ENCODE data around the gene TMEM178B. TPM values are rescaled to one million over a fixed set of nuclear protein-coding genes. Genes with fewer than 3 reads are reported as not detected.

TMEM178B gene
- total and polyA plus RNA-seq, 8 donors, result 0.42 to 3.0 (median 2.1) TPM

DNA sequence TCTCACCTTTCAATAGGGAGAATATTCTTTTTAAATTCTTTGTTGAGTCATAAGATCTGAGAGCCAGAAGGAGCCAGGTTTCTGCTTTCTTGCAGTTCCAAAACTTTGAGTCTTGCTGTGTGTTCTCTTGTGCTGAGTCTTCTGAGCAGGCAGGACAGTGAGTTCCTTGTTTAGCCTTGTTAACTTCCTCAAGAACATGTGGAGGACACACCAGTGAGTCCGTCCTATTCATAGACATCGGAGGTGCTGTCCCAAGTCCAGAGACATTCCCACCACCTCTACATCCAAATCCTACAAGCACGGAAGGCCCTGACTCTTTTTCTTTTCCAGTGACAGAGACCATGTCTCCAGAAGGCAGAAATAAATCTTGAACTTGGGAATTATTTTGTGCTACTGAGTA is 342.1 kb downstream of the TMEM178B start:
- Histone ChIP-seq H3K36me3 (no peaks in the 10 kb centered on the region), H3K27me3 (no peaks in the 10 kb centered on the region), H3K27ac (no peak overlapping the region), H3K4me1 (no peaks in the 10 kb centered on the region), H3K4me3 (no peak overlapping the region), H3K9me3 (no peaks in the 10 kb centered on the region)
- ATAC-seq (no peak), FAIRE-seq (no peak), DNase-seq (no peak)
- TF ChIP-seq, protein P1, sequence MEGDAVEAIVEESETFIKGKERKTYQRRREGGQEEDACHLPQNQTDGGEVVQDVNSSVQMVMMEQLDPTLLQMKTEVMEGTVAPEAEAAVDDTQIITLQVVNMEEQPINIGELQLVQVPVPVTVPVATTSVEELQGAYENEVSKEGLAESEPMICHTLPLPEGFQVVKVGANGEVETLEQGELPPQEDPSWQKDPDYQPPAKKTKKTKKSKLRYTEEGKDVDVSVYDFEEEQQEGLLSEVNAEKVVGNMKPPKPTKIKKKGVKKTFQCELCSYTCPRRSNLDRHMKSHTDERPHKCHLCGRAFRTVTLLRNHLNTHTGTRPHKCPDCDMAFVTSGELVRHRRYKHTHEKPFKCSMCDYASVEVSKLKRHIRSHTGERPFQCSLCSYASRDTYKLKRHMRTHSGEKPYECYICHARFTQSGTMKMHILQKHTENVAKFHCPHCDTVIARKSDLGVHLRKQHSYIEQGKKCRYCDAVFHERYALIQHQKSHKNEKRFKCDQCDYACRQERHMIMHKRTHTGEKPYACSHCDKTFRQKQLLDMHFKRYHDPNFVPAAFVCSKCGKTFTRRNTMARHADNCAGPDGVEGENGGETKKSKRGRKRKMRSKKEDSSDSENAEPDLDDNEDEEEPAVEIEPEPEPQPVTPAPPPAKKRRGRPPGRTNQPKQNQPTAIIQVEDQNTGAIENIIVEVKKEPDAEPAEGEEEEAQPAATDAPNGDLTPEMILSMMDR (IDR thresholded peaks at IDR 0.05), result no peak
- intact Hi-C loops (cut with DNase I), result no loop called here
- WGBS, 2 donors, result 75 to 81% methylated on average over 3 of the region's 3 CpGs

DNA sequence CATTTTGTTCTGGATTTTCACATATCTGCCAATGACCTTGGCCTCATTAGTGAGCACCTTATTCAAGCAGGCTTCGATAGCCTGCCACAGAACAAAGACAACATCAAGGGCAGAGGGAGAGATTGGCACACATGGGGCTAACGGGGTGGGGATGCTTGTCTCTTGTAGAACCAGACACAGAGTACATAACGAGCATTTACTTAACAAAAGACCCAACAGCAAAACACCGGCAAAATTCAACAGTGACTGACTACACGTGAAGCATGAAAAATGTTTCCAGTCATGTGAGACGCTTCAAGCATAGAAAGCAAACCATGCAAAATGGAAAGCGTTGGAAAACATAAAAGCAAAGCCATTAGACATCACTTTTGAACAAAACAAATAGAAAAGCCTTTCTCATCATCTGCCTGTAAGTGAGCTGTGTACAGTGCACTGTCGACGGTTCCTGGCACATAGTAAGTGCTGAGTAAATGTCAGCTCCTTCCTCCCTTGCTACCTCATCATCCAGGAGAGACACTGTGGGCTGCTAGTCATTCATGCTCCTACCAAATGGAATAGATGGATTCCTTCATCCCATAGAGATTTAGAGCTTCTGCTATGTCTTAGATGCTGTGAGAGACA is 342.9 kb downstream of the TMEM178B start:
- Histone ChIP-seq H3K27ac (no peak overlapping the region), H3K4me1 (no peaks in the 10 kb centered on the region), H3K36me3 (no peaks in the 10 kb centered on the region), H3K9me3 (no peaks in the 10 kb centered on the region), H3K4me3 (no peak overlapping the region), H3K27me3 (no peaks in the 10 kb centered on the region)
- FAIRE-seq (no peak), ATAC-seq (peak in 3 of 4 donors; percentile 43 to 83 (median 77)), DNase-seq (no peak)
- TF ChIP-seq, protein P1 (IDR thresholded peaks at IDR 0.05), result no peak
- 56 to 65% methylated on average over 9 of the region's 9 CpGs for WGBS, 2 donors
- intact Hi-C loops (cut with DNase I), result no loop called here

DNA sequence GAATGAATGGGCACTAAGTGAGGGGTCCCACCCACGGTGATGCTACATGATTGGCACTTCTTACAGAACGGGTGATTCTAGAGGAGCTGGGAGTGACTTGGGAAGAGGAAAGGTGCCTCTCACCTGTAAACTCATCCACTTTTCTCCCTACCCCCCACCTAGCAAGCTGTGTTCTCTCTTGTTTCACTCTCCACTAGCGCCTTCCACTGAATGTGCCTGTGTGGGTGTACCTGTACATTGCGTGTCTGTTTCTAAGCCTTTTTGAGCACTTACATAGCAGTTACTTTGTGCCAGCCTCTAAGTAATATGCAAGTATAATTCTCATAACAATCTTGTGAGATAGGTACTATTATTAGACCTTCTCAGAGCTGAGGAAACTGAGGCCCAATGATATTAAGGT is 343.6 kb downstream of the TMEM178B start:
- DNase-seq, result no peak
- no peak for FAIRE-seq
- Histone ChIP-seq H3K9me3 (no peaks in the 10 kb centered on the region), H3K4me1 (no peaks in the 10 kb centered on the region), H3K27me3 (no peaks in the 10 kb centered on the region), H3K36me3 (no peaks in the 10 kb centered on the region), H3K27ac (no peak overlapping the region), H3K4me3 (no peak overlapping the region)
- TF ChIP-seq, protein P1 (IDR thresholded peaks at IDR 0.05), result no peak
- 89 to 92% methylated on average over 4 of the region's 4 CpGs for WGBS, 2 donors
- ATAC-seq, result no peak
- intact Hi-C loops (cut with DNase I), result no loop called here

DNA sequence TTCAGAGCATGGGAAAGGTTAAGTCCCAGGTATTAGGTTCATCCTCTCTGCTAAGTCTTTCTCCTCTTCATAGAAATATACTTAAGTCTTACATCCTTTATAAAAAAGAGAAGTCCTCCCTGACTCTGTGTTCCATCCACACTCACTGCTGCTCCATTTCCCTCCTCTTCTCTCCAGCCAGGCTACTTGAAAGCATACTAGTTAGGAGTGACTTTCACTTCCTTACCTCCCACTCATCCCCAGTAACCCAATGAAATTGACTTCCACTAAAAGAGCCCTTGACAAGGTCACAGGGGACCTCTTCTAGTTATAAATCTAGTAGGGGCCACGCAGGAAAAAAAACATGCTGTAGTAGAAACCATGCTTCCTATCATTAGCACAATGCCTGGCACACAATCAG is 344.2 kb downstream of the TMEM178B start:
- Histone ChIP-seq H3K4me1 (no peaks in the 10 kb centered on the region), H3K9me3 (no peaks in the 10 kb centered on the region), H3K4me3 (no peak overlapping the region), H3K27ac (no peak overlapping the region), H3K27me3 (no peaks in the 10 kb centered on the region), H3K36me3 (no peaks in the 10 kb centered on the region)
- WGBS, 2 donors, result 83 to 100% methylated on average over 1 of the region's 1 CpG
- no peak for FAIRE-seq
- TF ChIP-seq, protein P1 (IDR thresholded peaks at IDR 0.05), result no peak
- no peak for ATAC-seq
- DNase-seq, result no peak
- intact Hi-C loops (cut with DNase I), result no loop called here

DNA sequence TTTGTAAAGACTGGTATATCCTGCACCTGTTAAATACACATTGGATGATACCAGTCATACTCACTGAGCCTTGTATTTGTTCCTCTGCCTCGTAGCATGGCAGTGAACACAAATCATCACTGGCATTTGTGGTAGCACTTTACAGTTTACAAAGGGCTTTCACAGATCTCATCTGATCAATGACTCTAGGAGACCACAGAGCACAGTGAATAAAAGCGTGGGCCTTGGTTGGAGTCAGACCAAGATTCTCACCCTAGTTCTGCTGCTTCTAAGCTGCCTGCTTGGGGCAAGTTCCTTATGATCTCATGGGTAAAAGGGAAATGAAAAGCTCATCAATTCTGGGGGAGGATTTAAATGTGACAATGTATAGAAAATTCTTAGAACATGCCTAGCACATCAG is 347.4 kb downstream of the TMEM178B start:
- H3K27me3 ChIP-seq, result no peaks in the 10 kb centered on the region
- H3K27ac ChIP-seq, result no peak overlapping the region
- H3K4me3 ChIP-seq, result no peak overlapping the region
- 82 to 93% methylated on average over 2 of the region's 2 CpGs for WGBS, 2 donors
- no peaks in the 10 kb centered on the region for H3K4me1 ChIP-seq
- no peak for DNase-seq
- no peaks in the 10 kb centered on the region for H3K36me3 ChIP-seq
- intact Hi-C loops (cut with DNase I), result no loop called here
- TF ChIP-seq, protein P1 (IDR thresholded peaks at IDR 0.05), result no peak
- no peak for FAIRE-seq
- H3K9me3 ChIP-seq, result no peaks in the 10 kb centered on the region
- ATAC-seq, result no peak
